Thymus (tissue), 11 donors: ENCODE data around the gene TMCO6. TPM values are rescaled to one million over a fixed set of nuclear protein-coding genes. Genes with fewer than 3 reads are reported as not detected.
A peak's percentile ranks its signal among the peaks of the same experiment; 100 is the strongest.

ENCODE experiments used
- DNase-seq, 9 donors: peaks; one replicate each; pipeline ENCODE4 v3.0.0-alpha.2; 2013; ENCODE audit warnings: low spot score in 9 of 9, low read depth in 6 of 9, missing footprints in 1 of 9
- H3K27ac ChIP-seq, 2 donors: one replicate each; pipeline ENCODE4 v1.5.1; 2013; ENCODE audit warnings: control low read depth in 1 of 2, low read depth in 1 of 2, low read length in 1 of 2, mild to moderate bottlenecking in 1 of 2, moderate library complexity in 1 of 2
- H3K27me3 ChIP-seq, 2 donors: one replicate each; pipeline ENCODE4 v1.5.1; 2013; ENCODE audit warnings: low read length in 1 of 2; ENCODE audit not compliant: control insufficient read depth in 2 of 2, insufficient read depth in 1 of 2
- H3K36me3 ChIP-seq, 2 donors: one replicate each; pipeline ENCODE4 v1.5.1; 2013; ENCODE audit warnings: low read length in 1 of 2, mild to moderate bottlenecking in 1 of 2, moderate library complexity in 1 of 2; ENCODE audit not compliant: control insufficient read depth in 2 of 2, insufficient read depth in 2 of 2
- H3K4me1 ChIP-seq, 2 donors: one replicate each; pipeline ENCODE4 v1.5.1; 2013; ENCODE audit warnings: low read length in 2 of 2; ENCODE audit not compliant: control insufficient read depth in 2 of 2, insufficient read depth in 2 of 2
- H3K4me3 ChIP-seq, 2 donors: one replicate each; pipeline ENCODE4 v1.5.1; 2013; ENCODE audit warnings: low read length in 2 of 2, control low read depth in 1 of 2, mild to moderate bottlenecking in 1 of 2
- H3K9me3 ChIP-seq, 2 donors: one replicate each; pipeline ENCODE4 v1.5.1; 2013; ENCODE audit warnings: low read length in 1 of 2, mild to moderate bottlenecking in 1 of 2; ENCODE audit not compliant: control insufficient read depth in 2 of 2, insufficient read depth in 1 of 2
- WGBS: extraction: QIAGEN DNeasy Blood & Tissue Kit; methylation state at CpG from one replicate; pipeline ENCODE4 v1.1.7; 2013; 5-methylcytosine and 5-hydroxymethylcytosine counted together
- polyA plus RNA-seq: library from polyadenylated mRNA; stranded (reverse); fragments of 200-250 nt; gene quantifications from one replicate; pipeline ENCODE4 v1.2.3, GENCODE V29; 2013
- total RNA-seq: library from RNA; stranded (reverse); fragments of 120-200 nt; gene quantifications from one replicate; pipeline ENCODE4 v1.2.4, GENCODE V29; 2013
- donor health status: healthy.

Gene TMCO6
- total and polyA plus RNA-seq, 2 donors, result 10.5 to 18.4 TPM

GRCh38 chr5:140674629-140675028 is 35.4 kb downstream of the TMCO6 start:
- Histone ChIP-seq H3K4me1 (no peaks in the 10 kb centered on the region), H3K4me3 (no peak overlapping the region), H3K27ac (no peak overlapping the region), H3K36me3 (peaks cover 71 to 77% of the 10 kb centered on the region in 2 donors), H3K9me3 (no peaks in the 10 kb centered on the region), H3K27me3 (no peaks in the 10 kb centered on the region)
- WGBS, result over 99% methylated on average over 4 of the region's 4 CpGs
- no peak for DNase-seq

- no peak overlapping the region for H3K27ac ChIP-seq
- DNase-seq, result no peak
- H3K36me3 ChIP-seq, result peaks cover 70 to 76% of the 10 kb centered on the region in 2 donors
- no peaks in the 10 kb centered on the region for H3K4me1 ChIP-seq
- no peak overlapping the region for H3K4me3 ChIP-seq
- 81% methylated on average over 3 of the region's 3 CpGs for WGBS
- H3K27me3 ChIP-seq, result no peaks in the 10 kb centered on the region
- no peaks in the 10 kb centered on the region for H3K9me3 ChIP-seq
These were observed 38.7 kb downstream of the TMCO6 start for GRCh38 chr5:140677947-140678346.

- Histone ChIP-seq H3K27me3 (no peaks in the 10 kb centered on the region), H3K36me3 (peaks cover 62 to 70% of the 10 kb centered on the region in 2 donors), H3K9me3 (no peaks in the 10 kb centered on the region), H3K4me3 (no peak overlapping the region), H3K27ac (no peak overlapping the region), H3K4me1 (no peaks in the 10 kb centered on the region)
- whole genome bisulfite sequencing, result 98% methylated on average over 7 of the region's 7 CpGs
- DNase-seq, result no peak
These were observed 39.7 kb downstream of the TMCO6 start for GRCh38 chr5:140678993-140679392.

GRCh38 chr5:140690376-140690932 is 51.2 kb downstream of the TMCO6 start:
- H3K27me3 ChIP-seq, result no peaks in the 10 kb centered on the region
- H3K9me3 ChIP-seq, result no peaks in the 10 kb centered on the region
- peaks cover 6 to 8% of the 10 kb centered on the region in 2 donors for H3K4me1 ChIP-seq
- 67% methylated on average over 8 of the region's 8 CpGs for WGBS
- DNase-seq, result no peak
- H3K27ac ChIP-seq, result peak overlapping the region in 1 of 2 donors; percentile 80
- peaks cover 31 to 39% of the 10 kb centered on the region in 2 donors for H3K36me3 ChIP-seq
- H3K4me3 ChIP-seq, result peak overlapping the region; percentile 96 to 97

GRCh38 chr5:140690941-140691924 is 52.0 kb downstream of the TMCO6 start, which contains the start of the genes HARS1 and HARS2:
HARS1 (minus strand) TSS chr5:140691370; CDS start chr5:140691304, 66 bp downstream.
HARS2 (plus strand) TSS chr5:140691455; CDS start chr5:140691649, 194 bp downstream.
- peaks cover 39 to 47% of the 10 kb centered on the region in 2 donors for H3K36me3 ChIP-seq
- DNase-seq, result peak in 8 of 9 donors; percentile 69 to 89 (median 74)
- no peaks in the 10 kb centered on the region for H3K27me3 ChIP-seq
- H3K9me3 ChIP-seq, result no peaks in the 10 kb centered on the region
- WGBS, result under 1% methylated on average over 61 of the region's 61 CpGs
- H3K4me3 ChIP-seq, result peak within 1 kb of the TSS; percentile 96 to 97
- peaks cover 6 to 8% of the 10 kb centered on the region in 2 donors for H3K4me1 ChIP-seq
- peak within 1 kb of the TSS; percentile 84 to 90 for H3K27ac ChIP-seq

GRCh38 chr5:140694276-140694675 is 55.0 kb downstream of the TMCO6 start:
- Histone ChIP-seq H3K36me3 (peaks cover 59 to 65% of the 10 kb centered on the region in 2 donors), H3K4me3 (no peak overlapping the region), H3K27me3 (no peaks in the 10 kb centered on the region), H3K9me3 (no peaks in the 10 kb centered on the region), H3K27ac (no peak overlapping the region), H3K4me1 (peaks cover 6 to 8% of the 10 kb centered on the region in 2 donors)
- 94% methylated on average over 5 of the region's 5 CpGs for WGBS
- no peak for DNase-seq

Other genes with a start within 250 kb of the TMCO6 start
- gene ANKHD1, start 237.6 kb upstream of the TMCO6 start, total RNA-seq, result 37.4 TPM
- gene ANKHD1, start 237.6 kb upstream of the TMCO6 start, polyA plus RNA-seq, result 60.1 TPM
- gene EIF4EBP3, start 91.8 kb upstream of the TMCO6 start, total RNA-seq, result 4.5 TPM
- gene EIF4EBP3, start 91.8 kb upstream of the TMCO6 start, polyA plus RNA-seq, result 48.7 TPM
- gene SRA1, start 82.0 kb upstream of the TMCO6 start, total RNA-seq, result 29.7 TPM
- 46.3 TPM for gene SRA1, start 82.0 kb upstream of the TMCO6 start, polyA plus RNA-seq
- 9.3 TPM for gene APBB3, start 74.9 kb upstream of the TMCO6 start, total RNA-seq
- gene APBB3, start 74.9 kb upstream of the TMCO6 start, polyA plus RNA-seq, result 51.2 TPM
- 10.1 TPM for gene SLC35A4, start 74.6 kb upstream of the TMCO6 start, total RNA-seq
- gene SLC35A4, start 74.6 kb upstream of the TMCO6 start, polyA plus RNA-seq, result 28.0 TPM
- 23.7 TPM for gene CD14, start 6.3 kb upstream of the TMCO6 start, total RNA-seq
- gene CD14, start 6.3 kb upstream of the TMCO6 start, polyA plus RNA-seq, result 48.6 TPM
- 89.7 TPM for gene NDUFA2, start 8.2 kb downstream of the TMCO6 start, total RNA-seq
- 193 TPM for gene NDUFA2, start 8.2 kb downstream of the TMCO6 start, polyA plus RNA-seq
- 139 TPM for gene IK, start 8.4 kb downstream of the TMCO6 start, total RNA-seq
- 94.2 TPM for gene IK, start 8.4 kb downstream of the TMCO6 start, polyA plus RNA-seq
- gene WDR55, start 25.5 kb downstream of the TMCO6 start, total RNA-seq, result 9.7 TPM
- 24.0 TPM for gene WDR55, start 25.5 kb downstream of the TMCO6 start, polyA plus RNA-seq
- gene DND1, start 34.1 kb downstream of the TMCO6 start, total RNA-seq, result 0.52 TPM
- gene DND1, start 34.1 kb downstream of the TMCO6 start, polyA plus RNA-seq, result 5.0 TPM
- 45.4 TPM for gene HARS1, start 51.9 kb downstream of the TMCO6 start, total RNA-seq
- 58.8 TPM for gene HARS1, start 51.9 kb downstream of the TMCO6 start, polyA plus RNA-seq
- 23.4 TPM for gene HARS2, start 52.0 kb downstream of the TMCO6 start, total RNA-seq
- gene HARS2, start 52.0 kb downstream of the TMCO6 start, polyA plus RNA-seq, result 32.6 TPM
- 104 TPM for gene ZMAT2, start 61.0 kb downstream of the TMCO6 start, total RNA-seq
- 75.1 TPM for gene ZMAT2, start 61.0 kb downstream of the TMCO6 start, polyA plus RNA-seq
- gene PCDHA1, start 146.7 kb downstream of the TMCO6 start, total RNA-seq, result not detected
- gene PCDHA1, start 146.7 kb downstream of the TMCO6 start, polyA plus RNA-seq, result not detected
- not detected for gene PCDHA2, start 155.4 kb downstream of the TMCO6 start, total RNA-seq
- 0.02 TPM for gene PCDHA2, start 155.4 kb downstream of the TMCO6 start, polyA plus RNA-seq
- under 0.01 TPM for gene PCDHA3, start 161.6 kb downstream of the TMCO6 start, total RNA-seq
- 0.07 TPM for gene PCDHA3, start 161.6 kb downstream of the TMCO6 start, polyA plus RNA-seq
- 0.05 TPM for gene PCDHA4, start 167.6 kb downstream of the TMCO6 start, total RNA-seq
- gene PCDHA4, start 167.6 kb downstream of the TMCO6 start, polyA plus RNA-seq, result 0.05 TPM
- gene PCDHA5, start 182.2 kb downstream of the TMCO6 start, total RNA-seq, result not detected
- gene PCDHA5, start 182.2 kb downstream of the TMCO6 start, polyA plus RNA-seq, result 0.02 TPM
- 0.05 TPM for gene PCDHA6, start 188.5 kb downstream of the TMCO6 start, total RNA-seq
- gene PCDHA6, start 188.5 kb downstream of the TMCO6 start, polyA plus RNA-seq, result 0.05 TPM
- gene PCDHA7, start 194.8 kb downstream of the TMCO6 start, total RNA-seq, result under 0.01 TPM
- 0.02 TPM for gene PCDHA7, start 194.8 kb downstream of the TMCO6 start, polyA plus RNA-seq
- gene PCDHA8, start 201.7 kb downstream of the TMCO6 start, total RNA-seq, result not detected
- gene PCDHA8, start 201.7 kb downstream of the TMCO6 start, polyA plus RNA-seq, result 0.02 TPM
- not detected for gene PCDHA9, start 208.9 kb downstream of the TMCO6 start, total RNA-seq
- not detected for gene PCDHA9, start 208.9 kb downstream of the TMCO6 start, polyA plus RNA-seq
- gene PCDHA10, start 216.4 kb downstream of the TMCO6 start, total RNA-seq, result under 0.01 TPM
- gene PCDHA10, start 216.4 kb downstream of the TMCO6 start, polyA plus RNA-seq, result 0.02 TPM
- gene PCDHA11, start 229.5 kb downstream of the TMCO6 start, total RNA-seq, result 0.05 TPM
- gene PCDHA11, start 229.5 kb downstream of the TMCO6 start, polyA plus RNA-seq, result under 0.01 TPM
- gene PCDHA12, start 235.9 kb downstream of the TMCO6 start, total RNA-seq, result under 0.01 TPM
- not detected for gene PCDHA12, start 235.9 kb downstream of the TMCO6 start, polyA plus RNA-seq
- gene PCDHA13, start 242.7 kb downstream of the TMCO6 start, total RNA-seq, result under 0.01 TPM
- gene PCDHA13, start 242.7 kb downstream of the TMCO6 start, polyA plus RNA-seq, result under 0.01 TPM